Stimulated activated naive CD4-positive, alpha-beta T cell (primary cell): ENCODE data around the gene KRT75.
"Not testable (repeated sequence)": the region's sequence is repeated elsewhere in the genome, so short reads cannot be mapped to it uniquely, and the experiment has no call there.

Source experiments
- DNase-seq, 6 experiments: peaks; one replicate each; lab custom pipeline; 2025; lab: John Stamatoyannopoulos, UW

KRT75 gene

DNA sequence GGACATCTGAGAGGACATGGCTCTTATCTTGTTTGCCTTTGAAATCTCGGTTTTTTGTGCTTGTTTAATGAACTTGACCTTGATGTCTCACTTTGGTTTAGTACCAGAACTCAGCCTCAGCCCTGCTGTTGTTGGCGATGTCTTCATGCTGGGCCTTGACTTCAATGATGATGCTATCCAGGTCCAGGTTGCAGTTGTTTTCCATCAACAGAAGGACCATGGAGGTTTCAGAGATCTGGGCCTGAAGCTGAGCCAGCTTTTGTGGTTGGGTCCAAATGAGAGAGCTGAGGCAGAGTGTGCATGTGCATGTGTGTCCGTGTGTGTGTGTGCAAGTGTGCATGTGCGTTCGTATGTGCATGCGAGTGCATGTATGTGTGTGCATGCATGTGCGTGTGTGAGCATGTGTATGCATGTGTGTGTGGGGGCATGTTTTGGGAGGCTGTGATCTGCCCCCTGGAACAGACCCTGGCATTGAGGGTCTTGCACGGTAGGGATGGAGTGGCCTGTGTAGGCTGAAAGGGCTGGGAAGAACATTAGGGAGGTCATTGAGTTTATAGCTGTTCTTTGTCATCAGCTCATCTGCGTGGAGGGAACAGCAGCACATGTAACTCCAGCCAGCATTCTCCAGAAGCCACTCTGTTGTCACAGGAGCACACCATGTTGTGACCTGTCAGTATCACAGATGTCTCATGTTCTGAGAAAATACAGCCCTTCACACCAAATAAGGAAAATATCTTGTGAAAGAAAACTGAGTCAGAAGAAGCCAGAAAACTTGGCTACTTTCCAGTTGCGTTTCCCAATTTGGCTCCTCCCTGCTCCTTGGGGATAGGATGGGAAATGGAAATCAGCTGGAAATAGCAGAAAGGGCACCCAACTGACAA lies 18.1 kb downstream of the KRT75 start:
- DNase-seq = no peak

DNA sequence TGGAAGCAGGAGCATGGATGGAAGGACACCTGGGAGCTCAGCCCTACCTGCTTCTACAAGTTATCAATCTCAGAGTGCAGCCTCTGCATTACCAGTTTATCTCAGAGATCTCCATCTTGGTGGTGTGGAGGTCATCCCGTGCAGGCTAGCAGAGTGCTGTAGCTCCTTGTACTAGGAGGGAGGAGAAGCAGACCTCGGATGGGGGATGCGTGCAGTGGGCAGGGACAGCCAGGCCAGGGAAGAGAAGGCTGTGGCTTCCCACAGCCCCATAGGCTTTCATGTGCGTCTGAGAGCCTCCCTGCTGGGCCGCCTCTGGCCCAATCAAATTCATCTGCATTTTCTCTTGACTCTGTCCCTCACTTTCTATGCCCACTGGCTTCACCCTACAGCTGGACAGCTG lies 19.2 kb downstream of the KRT75 start:
- DNase-seq = no peak

DNA sequence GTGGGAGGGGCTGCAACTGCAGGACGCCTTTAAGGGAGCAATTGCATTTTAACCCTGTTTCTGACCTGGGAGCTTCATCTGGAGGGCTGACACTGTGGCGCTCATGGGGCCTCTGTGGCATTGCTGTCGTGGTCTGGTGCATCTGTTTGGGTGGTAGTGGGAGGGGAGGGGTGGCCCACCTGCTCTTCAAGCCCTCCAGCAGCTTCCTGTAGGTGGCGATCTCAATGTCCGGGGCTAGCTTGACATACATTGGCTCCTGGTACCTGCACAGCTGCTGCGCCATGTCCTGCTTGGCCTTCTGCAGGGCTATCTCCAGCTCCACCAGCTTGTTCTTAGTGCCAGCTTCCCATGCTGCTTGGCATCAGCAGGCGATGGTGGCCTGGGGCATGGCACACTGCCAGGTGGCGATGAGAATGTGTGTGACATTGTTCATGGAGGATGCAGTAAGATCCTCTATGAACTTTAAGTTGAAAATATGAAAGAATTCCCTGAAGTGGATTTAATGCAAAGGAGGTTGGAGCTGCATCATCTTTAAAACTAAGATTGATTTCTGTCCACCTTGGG lies 20.3 kb downstream of the KRT75 start:
- no peak for DNase-seq

DNA sequence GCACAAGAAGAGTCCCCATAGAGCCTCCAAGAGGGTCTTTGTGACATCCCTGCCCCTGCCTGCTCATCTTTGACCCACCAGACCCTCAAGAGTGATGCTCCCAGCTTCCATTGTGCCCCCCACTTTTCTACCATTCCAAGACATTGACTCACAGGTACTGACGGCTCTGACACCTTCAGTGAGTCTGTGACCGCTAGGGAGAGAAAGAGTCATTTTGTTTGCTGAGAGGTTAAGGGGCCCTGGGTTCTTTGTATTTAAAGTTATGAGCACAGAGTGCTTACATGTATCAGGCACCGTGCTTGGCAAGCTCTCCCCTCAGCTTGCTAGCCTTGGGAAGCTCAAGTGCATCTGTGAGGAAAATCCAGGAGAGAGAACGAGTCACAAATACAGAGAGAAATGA lies 21.0 kb downstream of the KRT75 start:
- DNase-seq = no peak

DNA sequence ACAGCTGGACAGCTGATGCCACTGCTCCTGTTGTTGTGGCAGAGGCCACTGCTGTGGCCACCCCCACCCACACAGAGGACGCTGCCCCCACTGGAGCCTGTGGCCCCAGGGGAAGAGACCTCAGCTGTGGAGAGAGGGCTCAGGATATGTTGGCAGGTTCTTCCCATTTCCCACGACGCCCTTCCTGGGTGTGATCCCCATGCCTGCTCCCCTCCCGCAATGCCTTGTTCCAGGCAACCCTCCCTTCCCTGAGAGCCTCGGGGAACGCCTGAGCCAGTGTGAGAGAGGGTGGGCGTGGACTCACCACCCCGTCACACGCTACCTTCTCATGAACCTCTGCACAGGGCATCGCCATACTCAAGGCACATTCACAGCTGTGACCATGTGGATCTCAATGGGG lies 22.4 kb downstream of the KRT75 start:
- DNase-seq = no peak

DNA sequence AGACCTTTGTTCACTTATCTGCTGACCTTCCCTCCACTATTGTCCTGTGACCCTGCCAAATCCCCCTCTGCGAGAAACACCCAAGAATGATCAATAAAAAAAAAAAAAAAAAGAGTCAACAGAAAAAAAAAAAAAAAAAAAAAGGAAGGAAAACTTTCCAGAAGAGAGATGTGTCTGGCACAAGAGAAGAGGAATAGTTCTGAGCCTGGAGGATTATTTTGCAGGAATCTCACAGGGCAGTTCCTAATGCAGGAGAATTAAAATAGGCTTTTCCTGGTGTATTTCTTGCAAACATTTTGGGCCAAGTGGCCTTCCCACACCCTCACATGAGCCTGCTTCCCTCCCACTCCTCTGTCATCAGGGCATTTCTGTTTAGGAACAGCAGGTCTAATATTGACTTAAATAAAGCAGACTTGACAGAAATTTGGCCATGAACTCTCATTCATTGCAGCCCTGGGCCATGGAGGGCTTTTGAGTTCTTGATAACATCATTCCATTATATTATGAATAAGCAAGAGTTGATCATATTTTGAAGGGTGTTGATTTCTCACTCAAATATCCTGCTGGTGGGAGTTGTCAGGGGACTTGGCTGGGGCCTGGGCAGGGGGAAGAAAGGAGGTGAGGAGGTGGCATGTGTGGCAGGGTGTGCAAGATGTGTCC lies 23.5 kb downstream of the KRT75 start:
- not testable (repeated sequence) for DNase-seq

DNA sequence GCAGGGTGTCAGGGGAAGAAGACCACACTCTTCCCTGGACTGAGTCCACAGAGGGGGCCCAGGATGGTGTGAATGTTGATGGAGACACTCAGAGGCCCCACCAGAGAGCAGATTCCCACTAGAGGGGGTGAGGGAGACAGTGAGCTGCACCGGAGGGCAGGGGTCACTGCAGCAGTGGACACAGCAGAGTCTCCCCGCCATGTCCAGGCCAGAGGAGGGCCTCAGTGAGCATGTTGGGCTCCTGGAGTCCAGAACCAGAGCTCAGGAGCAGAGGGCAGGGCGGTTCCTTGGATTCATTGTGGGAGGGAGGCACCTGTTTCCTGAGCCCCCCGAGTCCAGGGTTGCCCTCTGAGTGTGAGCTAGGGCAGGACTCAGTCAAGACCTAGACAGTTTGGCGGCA lies 26.3 kb downstream of the KRT75 start:
- no peak for DNase-seq

DNA sequence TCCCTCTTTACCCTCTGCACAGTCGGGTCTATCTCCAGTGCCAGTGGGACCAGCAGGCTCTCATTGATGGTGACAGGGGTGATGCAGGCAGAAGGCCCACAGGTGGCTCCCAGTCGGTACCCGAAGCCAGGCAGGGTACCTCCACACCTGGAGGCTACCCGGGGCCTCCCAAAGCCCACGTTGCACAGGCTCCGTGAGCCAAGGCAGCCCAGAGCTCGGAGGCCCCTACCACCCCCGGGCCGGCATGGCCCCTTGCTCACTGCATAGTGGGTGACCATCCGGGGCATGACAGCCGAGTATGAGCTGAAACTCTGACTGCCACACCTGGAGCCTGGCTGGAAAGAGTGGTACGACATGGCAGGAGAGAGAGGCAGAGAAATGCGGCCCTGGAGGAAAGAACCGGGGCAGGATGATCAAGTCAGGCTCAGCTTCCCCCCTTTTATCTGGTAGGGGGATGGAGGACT lies 28.2 kb downstream of the KRT75 start, which contains the start of gene KRT82:
KRT82 (minus strand) TSS at position 414 of the 464 bp plus-strand sequence; CDS start at position 356, 58 bp downstream.
- no peak for DNase-seq

DNA sequence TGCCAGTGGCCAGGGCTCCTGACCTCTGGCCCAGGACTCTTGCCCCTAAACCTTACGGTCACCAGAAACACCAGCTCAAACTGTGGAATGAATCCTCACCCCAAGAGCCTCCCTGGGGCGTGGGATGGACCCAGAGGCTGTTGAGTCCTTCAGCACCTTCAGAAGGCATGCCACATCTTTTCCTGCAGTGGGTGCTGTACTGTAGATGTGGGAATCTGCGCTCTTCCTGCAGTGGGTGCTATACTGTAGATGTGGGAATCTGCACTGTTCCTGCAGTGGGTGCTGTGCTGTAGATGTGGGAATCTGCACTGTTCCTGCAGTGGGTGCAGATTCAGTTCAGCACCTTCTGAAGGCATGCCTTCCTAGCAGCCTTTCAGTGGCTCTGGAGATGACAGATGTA lies 29.2 kb downstream of the KRT75 start:
- DNase-seq = no peak

DNA sequence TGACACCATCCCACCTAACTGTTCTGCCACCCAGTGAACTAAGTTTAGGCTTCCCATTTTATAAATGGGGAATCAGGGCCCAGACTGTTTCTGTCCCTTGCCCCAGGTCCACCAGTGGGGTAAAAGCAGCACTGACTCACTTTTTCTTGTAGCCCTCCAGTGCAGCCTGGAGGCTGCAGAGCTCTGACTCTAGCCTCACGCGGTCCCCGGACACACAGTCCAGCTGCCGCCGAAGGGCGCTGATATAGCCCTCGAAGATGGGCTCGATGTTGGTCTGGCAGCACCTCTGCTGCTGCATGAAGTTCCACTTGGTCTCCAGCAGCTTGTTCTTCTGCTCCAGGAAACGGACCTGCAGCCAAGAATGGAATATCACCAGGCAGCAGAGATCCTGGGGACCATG lies 30.6 kb downstream of the KRT75 start:
- DNase-seq = no peak

DNA sequence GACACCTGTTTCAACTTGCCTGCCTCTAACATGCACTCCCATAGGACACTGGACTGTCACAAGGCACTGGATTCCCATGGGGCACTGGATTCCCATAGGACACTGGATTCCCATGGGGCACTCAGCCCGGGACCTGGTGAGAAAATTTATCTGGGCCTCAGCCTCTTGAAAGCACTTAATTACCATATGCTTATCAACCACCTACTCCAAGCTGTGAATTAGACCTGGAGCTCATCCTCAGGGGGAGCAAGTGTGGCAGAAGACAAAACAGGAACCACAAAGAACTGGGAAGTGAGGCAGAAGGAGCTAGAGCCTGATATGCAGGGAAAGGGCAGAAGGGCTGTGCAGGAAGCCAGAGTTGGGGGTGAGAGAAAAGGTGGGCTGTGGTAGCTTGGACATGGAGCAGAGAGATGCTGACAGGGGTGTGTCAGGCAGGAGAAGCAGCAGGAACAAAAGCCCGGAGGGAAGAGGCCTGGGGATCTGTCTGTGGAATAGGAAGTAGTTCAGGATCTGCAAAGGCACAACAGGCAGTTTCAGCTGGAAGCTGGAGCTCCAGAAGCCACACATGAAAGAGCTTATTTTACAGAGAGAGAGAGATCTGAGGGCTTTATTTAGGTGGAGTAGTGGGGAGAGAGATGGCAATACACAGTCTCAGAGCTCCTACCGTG lies 31.2 kb downstream of the KRT75 start:
- DNase-seq = no peak

DNA sequence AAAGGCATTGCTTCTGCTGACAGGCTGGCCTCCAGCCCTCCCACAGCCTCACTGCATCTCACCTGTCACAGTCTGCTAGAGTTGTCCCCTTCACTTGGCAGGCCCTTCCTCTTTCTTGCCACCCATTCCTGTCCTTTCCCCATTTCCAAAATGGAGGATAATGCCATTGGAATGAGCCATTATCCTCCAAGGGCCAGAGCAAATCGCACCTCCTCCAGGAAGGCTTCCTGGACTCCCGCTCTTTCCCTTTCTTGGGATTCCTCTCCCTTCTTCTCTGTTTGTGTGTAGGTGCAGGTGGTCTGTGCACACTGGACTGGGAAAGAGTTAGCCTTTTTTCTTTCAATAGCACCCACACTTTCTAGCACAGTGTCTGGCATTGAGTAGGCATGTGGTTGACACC lies 31.8 kb downstream of the KRT75 start:
- DNase-seq = no peak

DNA sequence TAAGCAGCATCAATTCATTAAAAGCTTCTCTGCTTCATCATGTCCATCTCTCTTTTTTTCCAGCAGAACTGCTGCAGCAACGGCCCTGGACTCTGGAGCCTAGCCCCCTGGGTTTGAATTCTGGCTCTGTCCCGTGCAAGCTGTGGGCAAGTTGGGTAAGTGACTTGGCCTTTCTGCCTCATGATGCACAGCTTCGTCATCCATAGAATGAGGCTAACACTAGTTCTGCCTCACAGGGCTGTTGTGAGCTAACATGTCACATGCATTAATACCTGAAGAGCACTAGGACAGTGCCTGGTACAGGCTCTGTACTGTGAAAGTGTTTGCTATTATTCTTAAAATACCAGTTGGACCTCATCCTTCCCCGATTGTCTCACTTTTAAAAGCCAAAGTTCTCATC lies 32.2 kb downstream of the KRT75 start:
- DNase-seq = no peak

DNA sequence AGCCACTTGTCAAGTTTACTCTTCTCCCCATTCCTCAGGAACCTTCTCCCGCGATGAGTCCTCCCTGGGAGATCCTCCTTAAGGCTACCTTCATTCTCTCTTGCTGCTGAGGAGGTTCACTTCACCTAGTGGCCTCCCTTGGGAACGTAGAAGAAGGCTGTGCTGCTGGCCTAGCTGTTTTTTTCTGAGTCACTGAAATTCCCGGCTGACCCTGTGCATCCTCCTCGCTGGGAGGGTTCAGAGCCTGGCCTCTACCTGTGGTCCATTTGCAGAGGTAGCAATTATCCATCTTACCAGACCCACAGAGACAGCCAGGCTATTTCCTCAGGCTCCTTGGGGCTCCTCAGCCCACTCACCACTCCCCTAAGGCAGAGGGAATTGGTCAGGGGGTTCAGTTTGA lies 32.6 kb downstream of the KRT75 start:
- no peak for DNase-seq

DNA sequence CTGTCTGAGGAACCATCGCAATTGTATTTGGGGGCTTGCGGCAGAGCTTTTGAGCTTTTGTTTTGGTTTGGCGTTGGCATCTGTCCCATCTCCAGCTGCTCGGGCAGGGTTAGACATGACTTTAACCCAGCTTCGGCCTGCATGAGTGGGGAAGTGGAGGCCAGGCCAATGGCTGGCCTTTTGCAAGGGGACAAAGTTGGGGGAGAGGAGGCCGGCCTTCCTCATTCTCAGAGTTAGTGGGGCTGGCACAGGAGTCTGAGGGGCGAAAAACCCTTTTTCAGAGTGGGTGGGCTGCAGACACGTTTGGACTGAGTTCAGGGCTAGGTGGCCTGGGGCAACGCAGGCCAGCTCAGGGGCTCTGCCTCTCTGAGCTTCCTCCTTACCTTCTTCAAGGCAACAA lies 33.3 kb downstream of the KRT75 start:
- DNase-seq = no peak

DNA sequence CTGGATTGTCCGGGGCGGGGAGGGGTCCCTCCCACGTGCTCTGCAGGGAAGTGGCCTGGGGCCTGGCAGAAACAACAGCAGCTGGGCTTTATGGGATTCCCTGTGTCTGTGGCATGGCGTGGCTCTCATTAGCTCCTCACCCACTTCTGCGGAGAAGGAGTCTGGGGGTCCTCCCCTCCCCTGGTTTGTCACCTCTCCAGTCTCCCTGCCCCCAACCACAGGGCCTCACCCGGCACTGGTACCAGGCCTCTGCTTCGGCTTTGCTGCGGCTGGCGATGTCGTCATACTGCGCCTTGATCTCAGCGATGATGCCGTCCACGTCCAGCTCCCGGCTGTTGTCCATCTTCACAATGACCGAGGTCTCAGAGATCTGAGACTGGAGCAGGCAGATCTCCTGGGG lies 34.4 kb downstream of the KRT75 start:
- no peak for DNase-seq

DNA sequence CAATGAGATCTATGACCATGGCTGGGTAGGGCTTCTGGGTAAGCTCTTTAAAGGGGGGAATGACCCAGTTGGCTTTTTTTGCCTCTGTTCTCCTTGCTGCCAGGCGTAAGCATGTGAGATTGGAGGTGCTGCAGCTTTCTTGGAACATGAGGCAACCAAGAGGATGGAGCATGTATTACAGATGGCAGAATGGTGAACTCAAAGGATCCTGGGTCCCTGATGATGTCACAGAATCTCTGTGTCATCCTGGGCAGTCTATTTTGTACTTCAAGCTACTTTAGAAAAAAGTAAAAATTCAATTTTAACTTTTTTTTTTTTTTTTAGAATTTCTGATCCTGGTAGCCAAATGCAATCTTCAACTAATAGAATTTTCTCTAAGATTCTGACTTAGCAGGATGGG lies 36.0 kb downstream of the KRT75 start:
- DNase-seq = no peak

DNA sequence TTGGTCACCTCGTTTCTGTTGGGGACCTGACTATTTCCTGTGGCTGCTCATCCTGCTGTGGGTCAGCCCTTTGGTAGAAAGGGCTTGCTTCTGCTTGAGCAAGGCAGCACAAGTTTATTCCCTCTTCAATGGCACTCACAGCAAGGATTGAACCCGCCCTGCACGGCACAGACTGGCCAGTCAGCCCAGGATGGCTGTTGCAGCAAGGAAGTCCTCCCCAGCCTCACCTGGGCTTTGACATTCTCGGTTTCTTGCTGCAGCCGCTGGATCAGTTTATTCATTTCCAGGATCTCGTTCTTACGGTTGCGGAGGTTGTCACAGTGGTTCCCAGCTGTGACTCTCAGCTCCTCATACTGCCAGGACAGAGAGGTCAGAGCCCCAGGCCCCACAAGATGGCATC lies 37.5 kb downstream of the KRT75 start:
- no peak for DNase-seq

DNA sequence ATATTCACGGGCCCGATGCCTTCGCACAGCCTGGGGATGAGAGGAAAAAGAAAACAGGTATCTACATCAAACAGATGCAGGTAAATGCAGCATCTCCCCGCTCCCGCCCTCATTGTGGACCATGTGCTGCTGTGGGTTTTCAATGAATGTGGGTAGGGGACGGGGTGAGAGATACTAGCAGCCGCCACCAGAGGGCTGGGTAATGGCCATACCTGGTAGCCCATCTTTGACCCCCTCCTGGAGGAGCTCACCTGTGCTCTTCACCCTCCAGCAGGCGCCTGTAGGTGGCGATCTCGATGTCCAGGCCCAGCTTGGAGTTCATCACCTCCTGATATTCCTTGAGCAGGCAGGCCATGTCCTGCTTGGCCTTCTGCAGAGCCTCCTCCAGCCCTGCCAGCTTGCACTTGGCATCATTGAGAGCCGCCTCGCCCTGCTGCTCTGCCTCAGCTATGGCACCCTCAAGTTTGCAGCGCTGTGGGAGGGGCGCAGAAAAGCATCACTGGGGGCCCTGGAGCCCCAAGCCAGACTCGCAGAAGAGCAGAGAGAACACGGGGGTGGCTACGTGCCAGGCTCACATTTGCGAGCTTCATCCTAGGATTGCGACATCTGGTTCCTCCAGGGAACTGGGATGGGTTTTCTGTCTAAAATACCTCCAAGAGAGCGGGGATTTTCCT lies 38.3 kb downstream of the KRT75 start:
- DNase-seq = peak in 1 of 6 experiments; percentile 5

DNA sequence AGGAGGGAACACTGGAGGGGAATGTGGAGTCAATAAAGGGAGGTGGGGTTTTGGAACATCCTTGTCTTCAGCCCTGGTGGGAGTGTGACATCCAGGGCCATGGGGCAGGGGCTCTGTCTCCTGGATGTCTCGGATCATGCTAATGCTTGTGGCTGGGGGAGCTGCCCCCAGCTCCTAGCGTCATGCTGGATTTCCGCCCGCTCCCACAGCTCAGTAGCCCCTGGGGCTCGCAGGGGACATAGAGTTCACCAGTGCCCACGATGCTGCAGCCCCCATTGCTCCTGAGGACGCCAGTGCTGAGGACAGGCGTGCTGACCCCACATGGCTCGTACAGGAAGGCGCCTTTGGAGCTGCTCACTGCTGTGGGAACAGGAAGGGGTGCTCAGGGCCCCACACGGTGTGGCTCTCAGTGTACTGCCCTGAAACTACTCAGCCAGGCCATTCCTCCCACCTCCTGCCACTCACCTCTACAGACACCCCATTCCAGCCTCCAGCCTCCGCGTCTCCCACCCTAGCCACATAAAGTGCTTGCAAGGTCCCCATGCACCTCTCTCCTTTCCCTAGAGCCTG lies 39.2 kb downstream of the KRT75 start:
- DNase-seq = no peak

DNA sequence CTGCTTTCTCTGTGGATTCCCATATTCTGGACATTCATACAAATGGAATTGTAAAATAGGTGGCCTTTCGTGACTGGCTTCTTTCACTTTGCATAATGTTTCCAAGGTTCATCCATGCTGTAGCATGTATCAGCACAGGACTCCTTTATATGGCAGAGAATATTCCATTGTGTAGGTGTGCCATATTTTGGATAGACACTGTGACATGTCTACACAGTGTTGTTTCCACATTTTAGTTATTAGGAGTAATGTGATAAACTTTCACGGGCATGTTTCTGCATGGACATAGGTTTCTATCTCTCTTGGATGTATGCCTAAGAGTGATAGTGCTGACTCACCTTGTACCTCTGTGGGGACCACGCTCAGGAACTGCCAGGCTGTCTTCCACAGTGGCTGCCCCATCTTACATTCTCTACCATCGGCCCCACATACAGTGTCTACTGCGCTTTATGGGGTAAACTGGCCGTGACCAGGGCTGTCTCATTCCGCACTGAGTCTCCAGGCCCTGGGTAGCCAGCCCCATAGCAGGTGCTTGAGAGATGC lies 41.6 kb downstream of the KRT75 start:
- no peak for DNase-seq
